OCI-LY3 (cell line): Measurements from ENCODE around the gene HES6.

ENCODE experiments used
- EZH2phosphoT487 ChIP-seq: fragments of 200-600 bp; shearing (Covaris generic); IDR thresholded peaks from 2 replicates; pipeline ENCODE4 v1.6.1; 2018; ENCODE audit warnings: antibody characterized with exemption, mixed run types, low read depth
- TF ChIP-seq, protein P1 (sequence below): fragments of 200-600, 300-600 bp; sonication (generic); IDR thresholded peaks from 2 replicates; pipeline ENCODE4 v1.5.1; 2014; ENCODE audit warnings: antibody characterized with exemption, low read length, low read depth

GRCh38 chr2:238260883-238261282 lies 21.0 kb upstream of the HES6 start:
- TF ChIP-seq, protein P1, sequence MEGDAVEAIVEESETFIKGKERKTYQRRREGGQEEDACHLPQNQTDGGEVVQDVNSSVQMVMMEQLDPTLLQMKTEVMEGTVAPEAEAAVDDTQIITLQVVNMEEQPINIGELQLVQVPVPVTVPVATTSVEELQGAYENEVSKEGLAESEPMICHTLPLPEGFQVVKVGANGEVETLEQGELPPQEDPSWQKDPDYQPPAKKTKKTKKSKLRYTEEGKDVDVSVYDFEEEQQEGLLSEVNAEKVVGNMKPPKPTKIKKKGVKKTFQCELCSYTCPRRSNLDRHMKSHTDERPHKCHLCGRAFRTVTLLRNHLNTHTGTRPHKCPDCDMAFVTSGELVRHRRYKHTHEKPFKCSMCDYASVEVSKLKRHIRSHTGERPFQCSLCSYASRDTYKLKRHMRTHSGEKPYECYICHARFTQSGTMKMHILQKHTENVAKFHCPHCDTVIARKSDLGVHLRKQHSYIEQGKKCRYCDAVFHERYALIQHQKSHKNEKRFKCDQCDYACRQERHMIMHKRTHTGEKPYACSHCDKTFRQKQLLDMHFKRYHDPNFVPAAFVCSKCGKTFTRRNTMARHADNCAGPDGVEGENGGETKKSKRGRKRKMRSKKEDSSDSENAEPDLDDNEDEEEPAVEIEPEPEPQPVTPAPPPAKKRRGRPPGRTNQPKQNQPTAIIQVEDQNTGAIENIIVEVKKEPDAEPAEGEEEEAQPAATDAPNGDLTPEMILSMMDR = no peak
- TF ChIP-seq EZH2phosphoT487 = no peak
